SK-N-SH treated with all-trans-retinoic acid at 6 μM for 48 hours (cell line): Measurements from ENCODE around the gene GPR176.

Experiments used
- ARNTL ChIP-seq: fragments of 450-650 bp; formaldehyde crosslinking; IDR thresholded peaks from 2 replicates; pipeline ENCODE4 v1.5.0; 2020; ENCODE audit warnings: low read depth, mild to moderate bottlenecking, moderate library complexity, borderline replicate concordance
- CREB5 ChIP-seq: fragments of 250-450 bp; sonication (Bioruptor Pico); IDR thresholded peaks from 2 replicates; pipeline ENCODE4 v1.5.1; 2020; ENCODE audit warnings: low read depth, mild to moderate bottlenecking, moderate library complexity
- CSRNP3 ChIP-seq: fragments of 250-450 bp; sonication (Bioruptor Pico); IDR thresholded peaks from 2 replicates; pipeline ENCODE4 v1.5.1; 2021; ENCODE audit warnings: mild to moderate bottlenecking, moderate library complexity
- GLIS3 ChIP-seq: fragments of 250-450 bp; sonication (Bioruptor Pico); IDR thresholded peaks from 2 replicates; pipeline ENCODE4 v1.5.0; 2020; ENCODE audit warnings: mild to moderate bottlenecking, moderate library complexity
- ISL1 ChIP-seq: fragments of 250-450 bp; sonication (Bioruptor Pico); IDR thresholded peaks from 2 replicates; pipeline ENCODE4 v2.1.2; 2022; ENCODE audit warnings: mild to moderate bottlenecking, moderate library complexity
- RARB ChIP-seq: fragments of 250-450 bp; sonication (Bioruptor Pico); IDR thresholded peaks from 2 replicates; pipeline ENCODE4 v1.8.0; 2021; ENCODE audit warnings: mild to moderate bottlenecking, moderate library complexity
- SNAI2 ChIP-seq: fragments of 250-450 bp; sonication (Bioruptor Pico); IDR thresholded peaks from 2 replicates; pipeline ENCODE4 v1.5.0; 2020; ENCODE audit warnings: mild to moderate bottlenecking, moderate library complexity
- TCF4 ChIP-seq: fragments of 250-450 bp; sonication (Bioruptor Pico); IDR thresholded peaks from 2 replicates; pipeline ENCODE4 v1.8.0; 2021; ENCODE audit warnings: mild to moderate bottlenecking, moderate library complexity, borderline replicate concordance
- ZC3H10 ChIP-seq: fragments of 250-450 bp; sonication (Bioruptor Pico); IDR thresholded peaks from 2 replicates; pipeline ENCODE4 v1.5.1; 2021; ENCODE audit warnings: mild to moderate bottlenecking, moderate library complexity
- TF ChIP-seq, protein P1 (sequence below): fragments of 250-450 bp; sonication (Bioruptor Pico); IDR thresholded peaks from 2 replicates; pipeline ENCODE4 v1.5.0; 2020; ENCODE audit warnings: mild to moderate bottlenecking, moderate library complexity
- TF ChIP-seq, protein P2 (sequence below): fragments of 250-450 bp; sonication (Bioruptor Pico); IDR thresholded peaks from 2 replicates; pipeline ENCODE4 v1.8.0; 2020; ENCODE audit warnings: mild to moderate bottlenecking, moderate library complexity, borderline replicate concordance

GRCh38 chr15:39833515-39833981 is 86.5 kb downstream of the GPR176 start:
- TF ChIP-seq ISL1 (CRISPR knock-in tag) (peak; percentile 95), ZC3H10 (CRISPR knock-in tag) (peak; percentile 60; the same call in 1 of the 2 replicates), ARNTL (CRISPR knock-in tag) (no peak), GLIS3 (CRISPR knock-in tag) (no peak), CREB5 (0 out of 2 replicates have a peak, but pooled peaks have one; percentile 29), CSRNP3 (CRISPR knock-in tag) (no peak), RARB (CRISPR knock-in tag) (no peak), SNAI2 (CRISPR knock-in tag) (no peak), TCF4 (no peak)
- TF ChIP-seq, protein P1, sequence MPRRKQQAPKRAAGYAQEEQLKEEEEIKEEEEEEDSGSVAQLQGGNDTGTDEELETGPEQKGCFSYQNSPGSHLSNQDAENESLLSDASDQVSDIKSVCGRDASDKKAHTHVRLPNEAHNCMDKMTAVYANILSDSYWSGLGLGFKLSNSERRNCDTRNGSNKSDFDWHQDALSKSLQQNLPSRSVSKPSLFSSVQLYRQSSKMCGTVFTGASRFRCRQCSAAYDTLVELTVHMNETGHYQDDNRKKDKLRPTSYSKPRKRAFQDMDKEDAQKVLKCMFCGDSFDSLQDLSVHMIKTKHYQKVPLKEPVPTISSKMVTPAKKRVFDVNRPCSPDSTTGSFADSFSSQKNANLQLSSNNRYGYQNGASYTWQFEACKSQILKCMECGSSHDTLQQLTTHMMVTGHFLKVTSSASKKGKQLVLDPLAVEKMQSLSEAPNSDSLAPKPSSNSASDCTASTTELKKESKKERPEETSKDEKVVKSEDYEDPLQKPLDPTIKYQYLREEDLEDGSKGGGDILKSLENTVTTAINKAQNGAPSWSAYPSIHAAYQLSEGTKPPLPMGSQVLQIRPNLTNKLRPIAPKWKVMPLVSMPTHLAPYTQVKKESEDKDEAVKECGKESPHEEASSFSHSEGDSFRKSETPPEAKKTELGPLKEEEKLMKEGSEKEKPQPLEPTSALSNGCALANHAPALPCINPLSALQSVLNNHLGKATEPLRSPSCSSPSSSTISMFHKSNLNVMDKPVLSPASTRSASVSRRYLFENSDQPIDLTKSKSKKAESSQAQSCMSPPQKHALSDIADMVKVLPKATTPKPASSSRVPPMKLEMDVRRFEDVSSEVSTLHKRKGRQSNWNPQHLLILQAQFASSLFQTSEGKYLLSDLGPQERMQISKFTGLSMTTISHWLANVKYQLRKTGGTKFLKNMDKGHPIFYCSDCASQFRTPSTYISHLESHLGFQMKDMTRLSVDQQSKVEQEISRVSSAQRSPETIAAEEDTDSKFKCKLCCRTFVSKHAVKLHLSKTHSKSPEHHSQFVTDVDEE: no peak
- TF ChIP-seq, protein P2, sequence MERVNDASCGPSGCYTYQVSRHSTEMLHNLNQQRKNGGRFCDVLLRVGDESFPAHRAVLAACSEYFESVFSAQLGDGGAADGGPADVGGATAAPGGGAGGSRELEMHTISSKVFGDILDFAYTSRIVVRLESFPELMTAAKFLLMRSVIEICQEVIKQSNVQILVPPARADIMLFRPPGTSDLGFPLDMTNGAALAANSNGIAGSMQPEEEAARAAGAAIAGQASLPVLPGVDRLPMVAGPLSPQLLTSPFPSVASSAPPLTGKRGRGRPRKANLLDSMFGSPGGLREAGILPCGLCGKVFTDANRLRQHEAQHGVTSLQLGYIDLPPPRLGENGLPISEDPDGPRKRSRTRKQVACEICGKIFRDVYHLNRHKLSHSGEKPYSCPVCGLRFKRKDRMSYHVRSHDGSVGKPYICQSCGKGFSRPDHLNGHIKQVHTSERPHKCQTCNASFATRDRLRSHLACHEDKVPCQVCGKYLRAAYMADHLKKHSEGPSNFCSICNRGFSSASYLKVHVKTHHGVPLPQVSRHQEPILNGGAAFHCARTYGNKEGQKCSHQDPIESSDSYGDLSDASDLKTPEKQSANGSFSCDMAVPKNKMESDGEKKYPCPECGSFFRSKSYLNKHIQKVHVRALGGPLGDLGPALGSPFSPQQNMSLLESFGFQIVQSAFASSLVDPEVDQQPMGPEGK: no peak
